ENCODE measurements around the gene WLS.

The WLS gene

DNA sequence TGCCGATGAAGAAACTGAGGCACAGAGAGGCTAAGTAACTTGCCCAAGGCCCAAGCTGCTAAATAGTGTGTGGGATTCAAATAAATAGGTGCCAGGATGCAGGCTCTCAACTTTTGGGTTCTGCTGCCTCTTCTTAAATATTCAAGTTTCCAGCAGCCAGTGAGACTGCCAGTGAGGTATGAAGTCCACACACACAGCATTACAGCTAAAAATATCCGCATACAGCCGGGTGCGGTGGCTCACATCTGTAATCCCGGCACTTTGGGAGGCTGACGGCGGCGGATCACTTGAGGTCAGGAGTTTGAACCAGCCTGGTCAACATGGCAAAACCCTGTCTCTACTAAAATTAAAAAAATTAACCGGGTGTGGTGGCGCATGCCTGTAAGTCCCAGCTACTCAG is 103.5 kb downstream of the WLS start:
- TF ChIP-seq, protein P1, sequence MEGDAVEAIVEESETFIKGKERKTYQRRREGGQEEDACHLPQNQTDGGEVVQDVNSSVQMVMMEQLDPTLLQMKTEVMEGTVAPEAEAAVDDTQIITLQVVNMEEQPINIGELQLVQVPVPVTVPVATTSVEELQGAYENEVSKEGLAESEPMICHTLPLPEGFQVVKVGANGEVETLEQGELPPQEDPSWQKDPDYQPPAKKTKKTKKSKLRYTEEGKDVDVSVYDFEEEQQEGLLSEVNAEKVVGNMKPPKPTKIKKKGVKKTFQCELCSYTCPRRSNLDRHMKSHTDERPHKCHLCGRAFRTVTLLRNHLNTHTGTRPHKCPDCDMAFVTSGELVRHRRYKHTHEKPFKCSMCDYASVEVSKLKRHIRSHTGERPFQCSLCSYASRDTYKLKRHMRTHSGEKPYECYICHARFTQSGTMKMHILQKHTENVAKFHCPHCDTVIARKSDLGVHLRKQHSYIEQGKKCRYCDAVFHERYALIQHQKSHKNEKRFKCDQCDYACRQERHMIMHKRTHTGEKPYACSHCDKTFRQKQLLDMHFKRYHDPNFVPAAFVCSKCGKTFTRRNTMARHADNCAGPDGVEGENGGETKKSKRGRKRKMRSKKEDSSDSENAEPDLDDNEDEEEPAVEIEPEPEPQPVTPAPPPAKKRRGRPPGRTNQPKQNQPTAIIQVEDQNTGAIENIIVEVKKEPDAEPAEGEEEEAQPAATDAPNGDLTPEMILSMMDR (IDR thresholded peaks at IDR 0.05; ENCODE audit: insufficient read depth, low read depth, low read length, missing control alignments) = no peak
- DNase-seq (ENCODE audit: low read depth) = no peak
- H3K4me3 ChIP-seq (ENCODE audit: low read length) = no peak overlapping the region

DNA sequence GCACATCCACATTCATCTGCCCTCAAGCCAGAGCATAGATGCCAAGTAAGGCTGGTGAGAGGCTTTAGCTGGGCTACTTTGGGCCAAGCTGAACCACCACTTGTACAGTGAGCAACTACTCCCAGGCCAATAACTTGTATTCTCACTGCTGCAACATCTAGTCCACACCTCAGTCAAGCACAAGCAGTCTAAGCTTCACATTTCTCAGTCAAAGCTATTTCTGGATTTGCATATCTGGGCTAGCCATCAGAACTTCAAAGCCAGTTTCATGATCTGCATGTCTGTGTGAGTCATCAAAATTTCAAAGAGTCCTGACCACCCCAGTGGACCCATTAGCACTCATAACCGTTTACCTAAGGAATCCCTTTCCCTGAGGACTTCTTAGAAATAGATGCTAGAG is 104.2 kb downstream of the WLS start:
- TF ChIP-seq, protein P1 (IDR thresholded peaks at IDR 0.05; ENCODE audit: insufficient read depth, low read depth, low read length, missing control alignments) = no peak
- H3K4me3 ChIP-seq (ENCODE audit: low read length) = no peak overlapping the region
- no peak for DNase-seq (ENCODE audit: low read depth)

DNA sequence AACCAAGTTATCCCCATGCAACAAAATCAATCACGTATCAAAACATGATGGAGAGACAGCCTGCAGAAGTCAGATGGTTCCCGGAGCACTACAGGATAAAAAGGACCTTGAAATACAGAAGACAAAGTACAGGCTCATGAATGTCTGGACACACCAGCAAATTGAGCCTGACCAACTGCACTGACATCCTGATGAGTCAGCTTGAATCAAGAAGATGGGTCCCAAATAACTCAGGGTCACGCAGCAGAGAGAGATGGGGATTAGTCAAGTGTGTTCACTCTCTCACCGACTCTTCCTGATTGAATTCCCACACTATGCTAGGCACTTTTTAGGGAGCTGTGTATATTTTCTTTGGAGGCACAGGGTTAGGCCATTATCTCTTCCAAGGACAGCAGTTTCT is 110.8 kb downstream of the WLS start:
- DNase-seq (ENCODE audit: low read depth) = peak; percentile 45
- TF ChIP-seq, protein P1 (IDR thresholded peaks at IDR 0.05; ENCODE audit: insufficient read depth, low read depth, low read length, missing control alignments) = no peak
- no peak overlapping the region for H3K4me3 ChIP-seq (ENCODE audit: low read length)

DNA sequence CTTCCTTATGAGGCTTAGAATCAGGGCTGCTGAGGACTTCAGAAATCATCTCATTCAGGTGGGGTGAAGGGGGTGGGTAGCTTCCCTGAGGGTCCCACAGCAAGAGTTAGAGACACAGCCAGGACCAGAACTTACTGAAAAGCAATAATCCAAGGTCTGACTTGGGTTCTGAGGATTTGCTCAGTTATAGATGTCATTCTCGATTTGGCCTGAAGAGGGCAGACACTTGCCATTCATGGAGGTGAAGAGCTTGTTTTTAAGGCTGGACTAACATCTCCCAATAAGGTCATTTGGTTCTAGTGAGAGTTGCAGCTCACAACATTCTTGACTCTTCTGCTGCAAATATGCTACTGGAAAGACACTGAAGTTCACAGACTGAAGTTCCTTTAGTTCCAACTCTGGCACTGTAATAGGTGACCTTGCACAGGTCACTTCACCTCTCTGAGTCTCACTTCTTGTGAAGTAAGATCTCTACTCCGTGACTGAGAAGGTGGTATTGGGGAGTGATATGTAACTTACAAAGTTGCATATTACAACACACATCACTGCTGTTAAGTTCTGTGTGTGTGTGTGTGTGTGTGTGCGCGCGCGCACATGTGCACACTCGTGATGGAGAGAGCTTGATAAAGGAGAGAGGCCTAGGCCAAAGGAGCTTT is 112.1 kb downstream of the WLS start:
- DNase-seq (ENCODE audit: low read depth) = peak; percentile 76
- TF ChIP-seq, protein P1 (IDR thresholded peaks at IDR 0.05; ENCODE audit: insufficient read depth, low read depth, low read length, missing control alignments) = peak; percentile 87
- no peak overlapping the region for H3K4me3 ChIP-seq (ENCODE audit: low read length)

DNA sequence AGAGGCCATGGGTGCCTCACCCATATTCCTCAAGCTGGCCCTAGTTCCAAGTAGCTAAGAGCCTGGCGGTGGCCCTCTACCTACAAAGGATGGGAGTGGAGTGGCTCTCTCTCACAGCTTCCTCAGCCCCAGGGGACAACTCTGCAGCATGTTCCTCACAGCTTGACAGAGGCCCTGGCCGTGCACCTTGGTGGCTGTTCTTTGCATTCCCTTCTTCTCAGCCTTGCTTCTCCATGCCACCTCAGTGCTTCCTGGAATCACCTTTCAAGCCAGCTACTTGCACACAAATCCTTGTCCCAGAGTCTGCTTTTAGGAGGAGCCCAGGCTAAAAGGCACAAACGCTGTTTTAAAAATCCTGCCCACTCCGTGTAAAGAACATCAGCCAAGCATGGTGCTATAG is 112.9 kb downstream of the WLS start:
- TF ChIP-seq, protein P1 (IDR thresholded peaks at IDR 0.05; ENCODE audit: insufficient read depth, low read depth, low read length, missing control alignments) = no peak
- DNase-seq (ENCODE audit: low read depth) = no peak
- no peak overlapping the region for H3K4me3 ChIP-seq (ENCODE audit: low read length)

DNA sequence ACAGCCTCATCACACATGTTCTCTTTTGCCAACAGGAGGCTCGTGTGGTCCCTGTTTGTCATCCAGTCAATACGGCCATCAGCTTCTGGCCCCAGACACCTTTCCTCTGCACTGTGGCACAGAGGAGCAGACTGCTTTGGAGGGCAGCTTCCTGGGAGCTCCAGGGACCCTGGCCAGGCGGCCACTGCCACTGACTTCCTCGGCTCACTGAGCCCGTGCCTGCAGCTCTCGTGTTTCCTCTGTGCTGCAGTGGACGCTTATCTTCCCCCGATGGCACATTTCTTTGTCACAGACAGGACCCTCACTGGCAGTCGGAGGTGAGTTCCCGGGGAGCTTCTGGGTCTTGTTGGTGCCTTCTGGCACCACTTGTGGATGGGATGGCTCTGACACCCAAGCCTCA is 114.9 kb downstream of the WLS start:
- no peak for DNase-seq (ENCODE audit: low read depth)
- TF ChIP-seq, protein P1 (IDR thresholded peaks at IDR 0.05; ENCODE audit: insufficient read depth, low read depth, low read length, missing control alignments) = no peak
- no peak overlapping the region for H3K4me3 ChIP-seq (ENCODE audit: low read length)

DNA sequence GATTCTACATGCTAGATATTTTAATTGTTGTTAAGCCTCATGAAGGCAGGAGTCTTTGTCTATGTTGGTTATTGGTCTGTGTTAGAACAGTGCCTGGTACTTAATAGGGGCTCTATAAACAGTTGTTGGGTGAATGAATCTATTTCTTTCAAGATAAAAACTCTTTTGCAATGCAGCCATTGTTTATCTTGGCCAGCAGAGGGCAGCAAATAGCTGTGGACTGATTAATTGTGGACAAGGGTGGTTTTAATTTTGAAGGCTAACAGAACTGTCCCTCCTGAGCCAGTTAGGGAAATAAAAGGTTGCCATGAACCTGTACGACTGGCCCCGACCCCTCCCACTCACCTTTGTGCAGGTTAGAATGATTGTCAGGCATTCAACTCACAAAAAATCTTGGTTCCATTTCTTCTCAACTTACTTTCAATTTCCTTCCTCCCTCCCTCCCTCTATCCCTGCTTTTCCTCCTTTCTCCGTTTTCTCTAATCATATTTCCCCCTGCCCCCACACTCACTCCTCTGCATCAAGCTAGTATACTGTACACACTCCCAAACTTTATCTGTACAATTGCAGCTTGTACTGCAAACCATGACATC is 115.6 kb downstream of the WLS start:
- no peak overlapping the region for H3K4me3 ChIP-seq (ENCODE audit: low read length)
- DNase-seq (ENCODE audit: low read depth) = peak; percentile 56
- TF ChIP-seq, protein P1 (IDR thresholded peaks at IDR 0.05; ENCODE audit: insufficient read depth, low read depth, low read length, missing control alignments) = peak; percentile 78
